22Rv1 (cell line): ENCODE data around the gene DENND5A.

ENCODE experiments used
- H3K27ac ChIP-seq: fragments of 450-650 bp; 2 replicates; pipeline ENCODE4 v1.5.1; 2017
- CTCF ChIP-seq: fragments of 450-650 bp; IDR thresholded peaks from 2 replicates; pipeline ENCODE4 v1.5.1; 2017; ENCODE audit warnings: mild to moderate bottlenecking
- ZFX ChIP-seq: fragments of 450-650 bp; IDR thresholded peaks from 2 replicates; pipeline ENCODE4 v1.6.1; 2017; ENCODE audit warnings: antibody characterized with exemption, borderline replicate concordance

DENND5A gene

GRCh38 chr11:9148727-9149126 lies 116.4 kb downstream of the DENND5A start:
- no peak overlapping the region for H3K27ac ChIP-seq
- TF ChIP-seq ZFX (no peak), CTCF (no peak)

GRCh38 chr11:9148035-9148434 lies 117.1 kb downstream of the DENND5A start:
- TF ChIP-seq ZFX (no peak), CTCF (no peak)

GRCh38 chr11:9146477-9146876 lies 118.7 kb downstream of the DENND5A start:
- TF ChIP-seq ZFX (no peak), CTCF (no peak)
- H3K27ac ChIP-seq, result no peak overlapping the region

More at GRCh38 chr11:9148035-9148434, 117.1 kb downstream of the DENND5A start:
- H3K27ac ChIP-seq, result no peak overlapping the region

- TF ChIP-seq ZFX (no peak), CTCF (no peak)
- H3K27ac ChIP-seq, result no peak overlapping the region
Measured at GRCh38 chr11:9145283-9145682, 119.9 kb downstream of the DENND5A start.

GRCh38 chr11:9144828-9145227 lies 120.3 kb downstream of the DENND5A start:
- H3K27ac ChIP-seq, result no peak overlapping the region
- no peak for TF ChIP-seq ZFX
- TF ChIP-seq CTCF, result no peak

GRCh38 chr11:9143721-9144120 lies 121.4 kb downstream of the DENND5A start:
- no peak overlapping the region for H3K27ac ChIP-seq
- no peak for TF ChIP-seq ZFX
- no peak for TF ChIP-seq CTCF

- H3K27ac ChIP-seq, result no peak overlapping the region
- TF ChIP-seq CTCF (no peak), ZFX (no peak)
Measured at GRCh38 chr11:9142732-9143131, 122.4 kb downstream of the DENND5A start.
